Loucy (cell line): ENCODE measurements around the gene CAMK2N1.

Source experiments
- H2AFZ ChIP-seq: fragments of 200-600 bp; sonication (generic); 2 replicates; pipeline ENCODE4 v1.6.0; 2016; ENCODE audit warnings: antibody characterized with exemption, mild to moderate bottlenecking, low read length, moderate library complexity
- H3F3A ChIP-seq: fragments of 200-600 bp; 2 replicates; pipeline ENCODE4 v1.6.0; 2016; ENCODE audit warnings: antibody characterized with exemption, low read depth, mild to moderate bottlenecking
- H3K27me3 ChIP-seq: fragments of 200-600 bp; sonication (generic); 2 replicates; pipeline ENCODE4 v1.6.1; 2014; ENCODE audit warnings: low read length, mild to moderate bottlenecking; ENCODE audit not compliant: insufficient read depth, poor library complexity, severe bottlenecking
- H3K36me3 ChIP-seq: fragments of 200-600 bp; sonication (generic); 2 replicates; pipeline ENCODE4 v1.6.1; 2016; ENCODE audit warnings: low read length; ENCODE audit not compliant: insufficient read depth
- H3K4me1 ChIP-seq: fragments of 200-600 bp; sonication (generic); 2 replicates; pipeline ENCODE4 v1.5.1; 2014; ENCODE audit warnings: low read length, mild to moderate bottlenecking; ENCODE audit not compliant: insufficient read depth, poor library complexity, severe bottlenecking
- H3K4me2 ChIP-seq: fragments of 200-600 bp; sonication (generic); 2 replicates; pipeline ENCODE4 v1.6.0; 2014; ENCODE audit warnings: antibody characterized with exemption, low read length, low read depth, mild to moderate bottlenecking; ENCODE audit not compliant: poor library complexity, severe bottlenecking
- H3K4me3 ChIP-seq: fragments of 200-600 bp; sonication (generic); 2 replicates; pipeline ENCODE4 v1.5.1; 2014; ENCODE audit warnings: low read length, mild to moderate bottlenecking, mixed read lengths; ENCODE audit not compliant: poor library complexity, severe bottlenecking
- H3K79me2 ChIP-seq: fragments of 200-600 bp; sonication (generic); 2 replicates; pipeline ENCODE4 v1.6.1; 2014; ENCODE audit warnings: low read length; ENCODE audit not compliant: insufficient read depth
- H3K9ac ChIP-seq: fragments of 200-600 bp; sonication (generic); 2 replicates; pipeline ENCODE4 v1.6.0; 2014; ENCODE audit warnings: mild to moderate bottlenecking, low read depth, low read length, moderate library complexity; ENCODE audit not compliant: poor library complexity, severe bottlenecking
- H3K9me2 ChIP-seq: fragments of 200-600 bp; sonication (generic); replicated peaks from 2 replicates; pipeline ENCODE4 v1.6.1; 2016; ENCODE audit warnings: low read depth, low read length, mixed read lengths
- H3K9me3 ChIP-seq: fragments of 200-600 bp; sonication (generic); 2 replicates; pipeline ENCODE4 v1.6.1; 2014; ENCODE audit warnings: mild to moderate bottlenecking, antibody characterized with exemption, low read length, low read depth; ENCODE audit not compliant: insufficient read depth
- H4K20me1 ChIP-seq: fragments of 200-600 bp; sonication (generic); 2 replicates; pipeline ENCODE4 v1.6.0; 2014; ENCODE audit warnings: antibody characterized with exemption, low read length, mild to moderate bottlenecking; ENCODE audit not compliant: insufficient read depth, poor library complexity, severe bottlenecking
- CTCF ChIP-seq: fragments of 200-600 bp; sonication (generic); conservative IDR thresholded peaks from 2 replicates; pipeline ENCODE4 v1.5.1; 2014; ENCODE audit warnings: mild to moderate bottlenecking, antibody characterized with exemption, low read length
- EZH2phosphoT487 ChIP-seq: fragments of 200-600 bp; IDR thresholded peaks from 2 replicates; pipeline ENCODE4 v1.6.1; 2018; ENCODE audit warnings: antibody characterized with exemption, mild to moderate bottlenecking, moderate library complexity, borderline replicate concordance

CAMK2N1 gene

DNA sequence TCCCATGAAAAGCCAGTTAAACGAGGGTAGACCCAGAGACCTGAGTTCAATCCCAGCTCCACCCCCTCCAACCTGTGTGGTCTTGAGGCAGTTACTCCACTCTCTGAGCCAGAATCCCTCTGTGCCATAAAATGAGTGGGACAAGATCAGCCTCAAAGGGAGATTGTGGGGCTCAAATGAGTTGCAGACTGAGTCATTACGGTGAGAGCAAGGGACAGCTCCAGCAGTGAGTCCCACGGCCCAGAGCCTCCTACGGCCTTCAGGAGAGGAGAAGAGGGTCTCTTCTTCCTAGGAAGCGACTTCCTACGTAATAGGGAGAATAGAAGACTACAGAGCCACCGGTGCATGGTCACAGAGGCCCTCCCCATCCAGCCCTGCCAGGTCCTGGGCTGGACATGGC lies 6.7 kb upstream of the CAMK2N1 start:
- Histone ChIP-seq H3K4me3 (no peak overlapping the region), H2AFZ (no peak overlapping the region), H3K4me1 (peaks cover 6% of the 10 kb centered on the region), H3K36me3 (no peaks in the 10 kb centered on the region), H4K20me1 (no peaks in the 10 kb centered on the region), H3K9me2 (no peaks in the 10 kb centered on the region), H3F3A (no peaks in the 10 kb centered on the region), H3K27me3 (no peaks in the 10 kb centered on the region), H3K9ac (no peak overlapping the region), H3K79me2 (no peaks in the 10 kb centered on the region), H3K9me3 (no peaks in the 10 kb centered on the region), H3K4me2 (no peak overlapping the region)
- TF ChIP-seq EZH2phosphoT487: no peak
- TF ChIP-seq CTCF: no peak

- TF ChIP-seq EZH2phosphoT487 (no peak), CTCF (no peak)
- no peaks in the 10 kb centered on the region for H3K36me3 ChIP-seq
- H3K9ac ChIP-seq: no peak overlapping the region
- H4K20me1 ChIP-seq: no peaks in the 10 kb centered on the region
- H3K4me2 ChIP-seq: no peak overlapping the region
- H3K9me3 ChIP-seq: no peaks in the 10 kb centered on the region
- no peaks in the 10 kb centered on the region for H3K79me2 ChIP-seq
- H3K27me3 ChIP-seq: no peaks in the 10 kb centered on the region
- peaks cover 3% of the 10 kb centered on the region for H3F3A ChIP-seq
- H2AFZ ChIP-seq: no peak overlapping the region
- no peaks in the 10 kb centered on the region for H3K9me2 ChIP-seq
- no peak overlapping the region for H3K4me3 ChIP-seq
- H3K4me1 ChIP-seq: peaks cover 6% of the 10 kb centered on the region
Measured at GRCh38 chr1:20491866-20492265, 5.9 kb upstream of the CAMK2N1 start.

- Histone ChIP-seq H3K9ac (no peak overlapping the region), H3K9me2 (no peaks in the 10 kb centered on the region), H2AFZ (no peak overlapping the region), H4K20me1 (no peaks in the 10 kb centered on the region), H3K27me3 (no peaks in the 10 kb centered on the region), H3F3A (peaks cover 3% of the 10 kb centered on the region), H3K79me2 (no peaks in the 10 kb centered on the region), H3K36me3 (no peaks in the 10 kb centered on the region), H3K4me3 (no peak overlapping the region), H3K9me3 (no peaks in the 10 kb centered on the region), H3K4me1 (peaks cover 6% of the 10 kb centered on the region), H3K4me2 (no peak overlapping the region)
- TF ChIP-seq CTCF: no peak
- TF ChIP-seq EZH2phosphoT487: no peak
Measured at GRCh38 chr1:20491178-20491577, 5.2 kb upstream of the CAMK2N1 start.
